OCI-M2 (cell line): Measurements from ENCODE around the gene STX8.
"Not testable (repeated sequence)": the region's sequence is repeated elsewhere in the genome, so short reads cannot be mapped to it uniquely, and the experiment has no call there.

Experiments used
- DNase-seq: peaks from one replicate; lab custom pipeline; 2025; ENCODE audit not compliant: unreplicated experiment; lab: John Stamatoyannopoulos, UW

Gene STX8, protein sequence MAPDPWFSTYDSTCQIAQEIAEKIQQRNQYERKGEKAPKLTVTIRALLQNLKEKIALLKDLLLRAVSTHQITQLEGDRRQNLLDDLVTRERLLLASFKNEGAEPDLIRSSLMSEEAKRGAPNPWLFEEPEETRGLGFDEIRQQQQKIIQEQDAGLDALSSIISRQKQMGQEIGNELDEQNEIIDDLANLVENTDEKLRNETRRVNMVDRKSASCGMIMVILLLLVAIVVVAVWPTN

DNA sequence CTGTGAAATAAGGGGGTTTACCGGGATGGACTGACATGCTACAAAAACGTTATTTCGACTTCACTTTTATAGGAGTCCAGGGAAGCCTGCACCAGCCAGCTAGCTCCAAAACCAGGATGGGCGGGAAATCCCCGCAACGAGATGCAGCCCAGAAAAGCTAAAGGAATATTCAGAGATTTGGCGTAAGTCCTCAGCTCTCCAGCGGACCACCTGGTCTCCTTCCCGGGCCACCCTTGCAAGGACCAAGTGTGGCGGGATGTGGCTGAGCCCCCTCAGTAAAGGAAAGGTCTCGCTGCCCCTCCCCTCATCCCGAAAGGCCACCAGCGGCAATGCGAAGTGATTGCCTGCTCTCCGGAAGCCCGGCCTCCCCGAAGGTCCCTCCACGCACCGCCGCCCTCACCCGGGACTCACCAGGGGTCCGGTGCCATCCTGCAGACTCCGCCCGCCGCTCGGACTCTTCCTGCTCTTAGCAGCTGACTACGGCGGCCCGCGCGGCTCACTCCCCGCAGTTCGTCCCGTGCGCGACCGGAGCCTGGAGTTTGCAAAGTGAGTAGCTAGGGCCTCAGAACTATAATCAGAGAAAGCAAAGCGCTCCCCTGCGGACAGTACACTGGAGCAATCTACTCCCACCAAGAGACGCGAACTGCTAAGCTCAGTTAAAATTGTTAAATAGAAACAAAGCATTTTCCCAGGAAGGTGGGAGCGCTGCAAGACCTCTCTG lies at the start of gene STX8:
STX8 (minus strand) TSS at position 440 of the 721 bp plus-strand sequence; CDS start at position 428, 12 bp downstream.
- no peak for DNase-seq

GRCh38 chr17:9622961-9623360 lies 47.3 kb upstream of the STX8 start:
- DNase-seq, result no peak

- DNase-seq, result no peak
Observed at GRCh38 chr17:9615486-9615885, 39.9 kb upstream of the STX8 start.

DNA sequence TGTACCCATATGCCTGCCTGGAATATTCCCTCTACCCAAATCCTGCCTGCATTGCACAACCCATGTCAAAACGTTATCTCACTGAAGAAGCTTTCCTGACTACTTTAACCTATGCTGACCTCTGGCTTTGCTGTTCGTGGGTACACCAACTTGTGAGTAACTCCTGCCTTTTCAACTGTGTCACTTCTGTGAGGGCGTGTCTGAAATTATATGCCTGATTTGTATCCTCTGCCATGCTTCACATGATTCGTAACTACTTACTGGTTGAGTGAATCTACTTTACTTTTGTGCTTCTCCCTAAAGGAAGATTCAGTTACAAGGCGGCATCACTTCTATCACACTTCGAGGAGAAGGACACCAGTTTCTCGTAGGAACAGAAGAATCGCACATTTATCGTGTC lies 36.4 kb upstream of the STX8 start:
- DNase-seq, result no peak

- no peak for DNase-seq
Observed at GRCh38 chr17:9611557-9611956, 35.9 kb upstream of the STX8 start.

DNA sequence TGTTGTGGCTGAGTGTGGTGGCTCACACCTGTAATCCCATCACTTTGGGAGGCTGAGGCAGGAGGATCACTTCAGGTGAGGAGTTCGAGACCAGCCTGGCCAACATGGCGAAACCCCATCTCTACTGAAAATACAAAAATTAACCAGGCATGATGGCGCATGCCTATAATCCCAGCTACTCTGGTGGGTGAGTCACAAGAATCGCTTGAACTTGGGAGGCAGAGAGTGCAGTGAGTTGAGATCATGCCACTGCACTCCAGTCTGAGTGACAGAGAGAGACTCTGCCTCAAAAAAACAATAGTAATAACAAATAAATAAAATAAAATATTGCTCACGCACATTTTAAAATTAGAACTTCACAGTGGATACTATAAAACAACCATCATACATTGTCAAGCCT lies 31.4 kb upstream of the STX8 start:
- not testable (repeated sequence) for DNase-seq

- DNase-seq, result no peak
Observed at GRCh38 chr17:9606453-9606852, 30.8 kb upstream of the STX8 start.

- not testable (repeated sequence) for DNase-seq
Observed at GRCh38 chr17:9604583-9604982, 29.0 kb upstream of the STX8 start.

DNA sequence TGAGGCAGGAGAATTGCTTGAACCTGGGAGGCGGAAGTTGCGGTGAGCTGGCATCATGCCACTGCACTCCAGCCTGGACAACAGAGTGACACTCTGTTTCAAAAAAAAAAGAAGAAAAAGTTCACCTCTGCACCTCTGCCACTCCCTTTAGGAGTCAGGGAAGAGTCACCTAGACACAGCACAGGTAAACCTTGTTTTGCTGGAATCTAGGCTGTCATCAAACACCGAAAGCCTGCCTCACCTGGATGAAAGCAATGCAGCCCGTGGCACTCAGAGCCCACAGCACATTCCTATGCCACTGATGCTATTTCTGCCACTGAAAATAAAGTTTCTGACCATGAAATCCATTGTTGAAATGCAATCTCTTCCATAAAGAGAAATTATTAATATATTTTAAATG lies 23.0 kb upstream of the STX8 start:
- DNase-seq, result no peak

DNA sequence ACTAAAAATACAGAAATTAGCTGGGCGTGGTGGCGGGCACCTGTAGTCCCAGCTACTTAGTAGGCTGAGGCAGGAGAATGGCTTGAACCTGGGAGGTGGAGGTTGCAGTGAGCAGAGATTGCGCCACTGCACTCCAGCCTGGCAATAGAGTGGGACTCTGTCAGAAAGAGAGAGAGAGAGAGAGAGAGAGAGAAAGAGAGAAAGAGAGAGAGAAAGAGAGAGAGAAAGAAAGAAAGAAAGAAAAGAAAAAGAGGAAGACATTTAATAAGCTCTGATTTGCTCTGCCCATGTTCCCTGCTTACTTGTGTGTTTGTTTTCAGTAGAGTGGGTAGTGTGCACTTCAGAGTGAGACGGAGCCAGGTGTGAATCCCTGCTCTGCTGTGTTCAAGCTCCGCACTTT lies 22.0 kb upstream of the STX8 start:
- DNase-seq, result not testable (repeated sequence)

DNA sequence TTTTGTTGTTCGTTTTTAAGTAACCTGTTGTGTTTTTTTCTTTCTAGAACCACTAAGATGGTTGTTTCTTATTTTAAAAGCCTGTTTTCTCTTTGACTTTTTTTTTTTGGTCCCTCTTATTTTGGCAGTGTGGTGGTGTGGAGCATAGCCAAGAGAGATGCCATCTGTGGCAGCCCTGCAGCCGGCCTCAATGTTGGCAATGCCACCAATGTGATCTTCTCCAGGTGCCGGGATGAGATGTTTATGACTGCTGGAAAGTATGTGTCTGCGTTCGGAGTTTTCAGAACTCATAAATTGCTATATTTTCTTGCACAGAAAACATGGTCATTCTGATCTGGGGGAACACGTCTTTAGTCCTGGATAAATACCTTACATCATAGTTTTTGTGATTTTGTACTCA lies 18.4 kb upstream of the STX8 start:
- DNase-seq, result no peak

DNA sequence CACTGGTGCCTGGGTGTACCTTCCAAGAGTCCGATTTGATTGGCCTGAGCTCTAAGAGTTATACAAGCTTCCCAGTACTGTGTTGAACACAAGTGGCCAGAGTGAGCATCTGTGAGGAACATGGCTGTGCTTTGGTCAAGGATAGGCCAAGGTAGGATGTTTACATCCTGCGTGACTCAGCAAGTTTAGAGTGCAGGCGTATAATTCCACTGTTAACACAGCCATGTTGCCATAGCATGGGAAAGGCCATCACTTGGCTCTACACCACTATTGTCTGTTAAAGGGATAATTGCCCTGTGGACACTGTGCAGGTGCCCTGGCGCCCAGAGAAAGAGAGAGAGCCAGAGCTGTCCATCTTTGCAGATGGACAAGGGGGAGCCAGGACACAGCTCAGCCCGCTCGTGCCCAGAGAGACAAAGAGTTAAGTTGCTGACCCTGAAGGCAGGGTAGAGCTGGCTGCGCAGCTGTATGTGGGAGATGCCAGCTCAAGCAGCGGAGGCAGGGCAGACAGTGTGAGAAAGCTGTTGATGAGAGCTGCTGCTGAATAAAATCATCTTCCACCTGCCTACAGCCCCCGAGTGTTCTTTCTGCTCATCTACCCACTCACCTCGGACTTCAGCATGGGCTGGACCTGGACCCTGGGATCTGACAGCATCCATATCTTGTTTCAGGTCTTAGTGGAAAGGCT lies 12.5 kb upstream of the STX8 start:
- no peak for DNase-seq

DNA sequence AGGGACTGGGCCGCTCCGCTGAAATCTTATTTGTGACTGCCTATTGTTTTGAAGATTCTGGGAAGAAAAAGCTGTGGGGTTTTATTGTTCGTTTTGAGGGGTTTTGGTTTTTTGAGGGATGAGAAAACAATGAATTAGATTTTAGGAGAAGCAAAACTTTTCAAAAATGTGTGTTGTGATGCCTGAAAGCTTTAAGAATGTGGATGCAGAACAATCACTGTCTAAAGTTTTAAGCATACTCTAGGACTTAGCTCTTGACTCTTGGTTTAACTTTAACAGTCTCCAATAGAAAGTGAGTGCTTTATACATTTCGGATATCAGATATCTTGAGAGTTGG lies 1.7 kb upstream of the STX8 start:
- DNase-seq, result no peak

GRCh38 chr17:9576521-9577372 lies 1.1 kb upstream of the STX8 start, which contains the start of gene CFAP52:
Gene CFAP52, plus strand, starts transcription at chr17:9576642. Its CDS starts 54 bp downstream, at chr17:9576696.
- DNase-seq, result no peak

GRCh38 chr17:9571201-9571600 lies 4.4 kb downstream of the STX8 start:
- DNase-seq, result no peak

GRCh38 chr17:9568957-9569588 lies 6.5 kb downstream of the STX8 start:
- DNase-seq, result no peak

DNA sequence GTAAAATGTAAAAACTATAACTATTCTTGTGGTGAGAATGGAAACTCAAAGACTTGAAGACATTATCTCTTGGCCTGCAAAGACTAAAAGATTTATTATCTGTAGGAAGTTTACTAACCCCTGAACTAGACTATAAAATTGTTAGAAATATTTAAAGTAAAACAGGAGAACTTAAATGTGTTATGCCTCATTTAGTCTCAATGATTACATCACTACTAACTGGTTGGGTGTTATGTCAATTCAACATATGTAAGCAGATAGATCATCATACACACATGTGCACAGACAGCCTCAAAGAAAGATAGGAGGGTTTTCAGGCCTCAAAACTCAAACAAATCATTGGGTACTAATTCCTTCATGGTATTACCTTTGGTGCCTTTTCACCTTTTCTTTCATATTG lies 7.6 kb downstream of the STX8 start:
- no peak for DNase-seq

DNA sequence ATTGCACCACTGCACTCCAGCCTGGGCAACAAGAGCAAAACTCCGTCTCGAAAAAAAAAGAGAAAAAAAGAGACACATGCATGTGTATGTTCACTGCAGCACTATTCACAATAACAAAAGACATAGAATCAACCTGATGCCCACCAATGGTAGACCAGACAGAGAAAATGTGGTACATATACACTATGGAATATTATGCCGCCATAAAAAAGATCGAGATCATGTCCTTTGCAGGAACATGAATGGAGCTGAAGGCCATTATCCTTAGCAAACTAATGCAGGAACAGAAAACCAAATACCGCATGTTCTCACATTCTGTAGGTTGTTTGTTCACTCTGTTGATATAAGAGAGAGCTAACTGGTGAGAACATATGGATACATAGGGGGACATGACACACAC lies 8.9 kb downstream of the STX8 start:
- DNase-seq, result not testable (repeated sequence)

DNA sequence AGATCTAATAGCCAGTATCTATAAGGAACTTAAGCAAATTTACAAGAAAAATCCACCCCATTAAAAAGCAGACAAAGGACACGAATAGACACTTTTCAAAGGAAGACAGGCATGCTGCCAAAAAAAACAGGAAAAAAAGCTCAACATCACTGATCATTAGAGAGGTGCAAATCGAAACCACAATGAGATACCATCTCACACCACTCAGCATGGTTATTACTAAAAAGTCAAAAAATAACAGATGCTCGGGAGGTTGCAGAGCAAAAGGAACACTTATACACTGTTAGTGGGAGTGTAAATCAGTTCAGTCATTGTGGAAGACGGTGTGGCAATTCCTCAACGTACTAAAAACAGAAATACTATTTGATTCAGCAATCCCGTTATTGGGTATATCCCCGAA lies 9.6 kb downstream of the STX8 start:
- DNase-seq, result no peak

GRCh38 chr17:9564104-9564503 lies 11.5 kb downstream of the STX8 start:
- DNase-seq, result no peak

- DNase-seq, result no peak
Observed at GRCh38 chr17:9557857-9558256, 17.8 kb downstream of the STX8 start.
